HUES48 (cell line): Measurements from ENCODE around the gene RLN3.
"Not testable (repeated sequence)": the region's sequence is repeated elsewhere in the genome, so short reads cannot be mapped to it uniquely, and the experiment has no call there.

Experiments
- H3K27ac ChIP-seq: one replicate; pipeline ENCODE4 v1.7.0; 2013; ENCODE audit warnings: low read depth, low read length, inconsistent platforms
- H3K27me3 ChIP-seq: 2 replicates; pipeline ENCODE4 v1.6.1; 2013; ENCODE audit warnings: mild to moderate bottlenecking, low read length; ENCODE audit not compliant: control insufficient read depth, insufficient read depth
- H3K36me3 ChIP-seq: 2 replicates; pipeline ENCODE4 v1.6.1; 2013; ENCODE audit warnings: low read length; ENCODE audit not compliant: control insufficient read depth, insufficient read depth
- H3K4me1 ChIP-seq: 2 replicates; pipeline ENCODE4 v1.6.1; 2013; ENCODE audit warnings: mild to moderate bottlenecking, low read length; ENCODE audit not compliant: control insufficient read depth, insufficient read depth
- H3K4me3 ChIP-seq: 2 replicates; pipeline ENCODE4 v1.5.1; 2013; ENCODE audit warnings: mild to moderate bottlenecking, low read depth, low read length
- H3K9ac ChIP-seq: 2 replicates; pipeline ENCODE4 v1.6.1; 2013; ENCODE audit warnings: mild to moderate bottlenecking, low read depth, low read length, moderate library complexity
- H3K9me3 ChIP-seq: 2 replicates; pipeline ENCODE4 v1.6.1; 2013; ENCODE audit warnings: low read length; ENCODE audit not compliant: control insufficient read depth, insufficient read depth

The RLN3 gene

DNA sequence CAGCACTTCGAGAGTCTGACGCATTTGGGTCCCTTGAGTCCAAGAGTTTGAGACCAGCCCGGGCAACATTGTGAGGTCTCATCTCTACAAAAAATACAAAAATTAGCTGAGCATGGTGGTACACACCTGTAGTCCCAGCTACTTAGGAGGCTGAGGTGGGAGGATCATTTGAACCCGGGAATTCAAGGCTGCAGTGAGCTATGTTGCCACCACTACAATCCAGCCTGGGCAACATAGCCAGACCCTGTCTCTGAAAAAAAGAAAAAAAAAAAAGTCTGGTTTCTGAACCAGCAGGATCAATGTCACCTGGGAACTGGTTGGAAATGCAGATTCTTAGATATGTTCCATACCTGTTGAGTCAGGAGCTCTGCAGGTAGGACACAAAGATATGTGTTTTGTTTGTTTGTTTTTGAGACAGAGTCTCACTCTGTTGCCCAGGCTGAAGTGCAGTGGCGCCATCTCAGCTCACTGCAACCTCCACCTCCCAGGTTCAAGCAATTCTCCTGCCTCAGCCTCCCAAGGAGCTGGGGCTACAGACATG is 1.2 kb upstream of the RLN3 start:
- not testable (repeated sequence) for H3K36me3 ChIP-seq, H3K9ac ChIP-seq, H3K27ac ChIP-seq, H3K9me3 ChIP-seq, H3K27me3 ChIP-seq, H3K4me1 ChIP-seq, H3K4me3 ChIP-seq

GRCh38 chr19:14028901-14029300 is 953 bp downstream of the RLN3 start:
- H3K4me1 ChIP-seq: no peaks in the 10 kb centered on the region
- H3K27ac ChIP-seq: no peak overlapping the region
- H3K9ac ChIP-seq: no peak overlapping the region
- no peaks in the 10 kb centered on the region for H3K9me3 ChIP-seq
- no peak overlapping the region for H3K4me3 ChIP-seq
- no peaks in the 10 kb centered on the region for H3K36me3 ChIP-seq
- peaks cover 7% of the 10 kb centered on the region; the same call in 1 of the 2 replicates for H3K27me3 ChIP-seq

GRCh38 chr19:14030997-14031718 is 3.2 kb downstream of the RLN3 start:
- H3K9ac ChIP-seq: no peak overlapping the region
- H3K27me3 ChIP-seq: peaks cover 7% of the 10 kb centered on the region; the same call in 1 of the 2 replicates
- H3K27ac ChIP-seq: no peak overlapping the region
- H3K4me3 ChIP-seq: peak overlapping the region; percentile 82
- H3K4me1 ChIP-seq: no peaks in the 10 kb centered on the region
- no peaks in the 10 kb centered on the region for H3K9me3 ChIP-seq
- H3K36me3 ChIP-seq: no peaks in the 10 kb centered on the region

DNA sequence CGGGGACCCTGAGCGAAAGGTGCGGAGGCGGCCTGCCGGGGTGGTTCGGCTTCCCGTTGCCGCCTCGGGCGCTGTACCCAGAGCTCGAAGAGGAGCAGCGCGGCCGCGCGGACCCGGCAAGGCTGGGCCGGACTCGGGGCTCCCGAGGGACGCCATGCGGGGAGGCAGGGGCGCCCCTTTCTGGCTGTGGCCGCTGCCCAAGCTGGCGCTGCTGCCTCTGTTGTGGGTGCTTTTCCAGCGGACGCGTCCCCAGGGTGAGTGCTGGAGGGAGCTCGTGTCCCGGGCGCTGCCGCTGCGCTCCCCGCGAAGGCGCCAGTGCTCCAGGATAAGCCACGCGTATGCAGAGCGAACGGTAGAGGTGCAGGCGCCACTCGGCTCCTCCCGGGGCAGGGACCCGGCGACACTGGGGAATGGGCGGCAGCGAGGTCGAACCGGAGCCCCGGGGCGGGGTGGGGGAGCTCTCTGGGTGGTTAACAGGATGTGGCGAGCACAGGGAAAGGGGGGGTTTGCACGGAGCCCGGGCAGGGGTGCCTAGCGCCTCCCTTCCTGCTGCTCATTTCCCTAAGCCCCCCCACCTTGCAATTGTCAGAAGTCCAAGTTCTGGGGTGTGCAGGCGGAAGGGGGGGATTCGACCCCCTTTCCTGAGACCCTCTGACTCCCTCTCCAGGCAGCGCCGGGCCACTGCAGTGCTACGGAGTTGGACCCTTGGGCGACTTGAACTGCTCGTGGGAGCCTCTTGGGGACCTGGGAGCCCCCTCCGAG is 4.0 kb downstream of the RLN3 start, which contains the start of gene IL27RA:
Gene IL27RA (plus strand): TSS at position 44 of the 762 bp plus-strand sequence. CDS start 111 bp downstream, at position 155.
- peaks cover 7% of the 10 kb centered on the region; the same call in 1 of the 2 replicates for H3K27me3 ChIP-seq
- H3K36me3 ChIP-seq: no peaks in the 10 kb centered on the region
- no peaks in the 10 kb centered on the region for H3K9me3 ChIP-seq
- peak within 1 kb of the TSS; percentile 82 for H3K4me3 ChIP-seq
- H3K27ac ChIP-seq: no peak within 1 kb of the TSS
- H3K9ac ChIP-seq: peak within 1 kb of the TSS; percentile 64
- no peaks in the 10 kb centered on the region for H3K4me1 ChIP-seq

DNA sequence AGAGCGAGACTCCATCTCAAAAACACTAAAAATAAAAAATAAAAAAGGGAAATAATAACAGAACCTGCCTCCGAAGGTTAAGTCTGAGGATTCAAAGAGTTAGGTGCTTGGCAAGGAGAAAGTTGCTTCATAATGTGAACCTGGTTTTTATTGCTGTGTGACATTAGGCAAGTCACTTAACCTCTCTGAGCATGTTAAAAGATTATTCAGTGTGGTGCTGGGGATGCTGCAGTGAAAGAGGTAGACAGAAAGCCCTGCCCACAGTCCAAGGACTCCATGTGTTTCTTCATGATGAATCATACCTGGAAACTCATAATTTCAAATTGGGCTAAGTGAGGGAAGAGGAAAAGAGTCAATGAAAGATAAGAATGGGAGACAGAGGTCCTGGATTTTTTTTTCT is 6.0 kb downstream of the RLN3 start:
- Histone ChIP-seq H3K36me3 (no peaks in the 10 kb centered on the region), H3K27ac (no peak overlapping the region), H3K4me3 (no peak overlapping the region), H3K9me3 (no peaks in the 10 kb centered on the region), H3K9ac (no peak overlapping the region), H3K27me3 (peaks cover 7% of the 10 kb centered on the region; the same call in 1 of the 2 replicates), H3K4me1 (no peaks in the 10 kb centered on the region)

DNA sequence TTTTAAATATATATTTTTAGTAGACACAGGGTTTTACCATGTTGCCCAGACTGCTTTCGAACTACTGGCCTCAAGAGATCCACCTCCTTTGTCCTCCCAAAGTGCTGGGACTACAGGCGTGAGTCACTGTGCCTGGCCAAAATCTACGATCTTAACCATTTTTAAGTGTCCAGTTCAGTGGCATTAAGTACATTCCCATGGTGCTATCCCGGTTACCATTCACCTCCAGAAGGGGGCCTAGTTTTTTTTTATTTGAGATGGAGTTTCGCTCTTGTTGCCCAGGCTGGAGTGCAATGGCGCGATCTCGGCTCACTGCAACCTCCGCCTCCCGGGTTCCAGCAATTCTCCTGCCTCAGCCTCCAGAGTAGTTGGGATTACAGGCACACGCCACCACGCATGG is 7.2 kb downstream of the RLN3 start:
- H3K4me1 ChIP-seq, H3K4me3 ChIP-seq, H3K36me3 ChIP-seq, H3K27me3 ChIP-seq, H3K9me3 ChIP-seq, H3K27ac ChIP-seq, H3K9ac ChIP-seq: not testable (repeated sequence)

DNA sequence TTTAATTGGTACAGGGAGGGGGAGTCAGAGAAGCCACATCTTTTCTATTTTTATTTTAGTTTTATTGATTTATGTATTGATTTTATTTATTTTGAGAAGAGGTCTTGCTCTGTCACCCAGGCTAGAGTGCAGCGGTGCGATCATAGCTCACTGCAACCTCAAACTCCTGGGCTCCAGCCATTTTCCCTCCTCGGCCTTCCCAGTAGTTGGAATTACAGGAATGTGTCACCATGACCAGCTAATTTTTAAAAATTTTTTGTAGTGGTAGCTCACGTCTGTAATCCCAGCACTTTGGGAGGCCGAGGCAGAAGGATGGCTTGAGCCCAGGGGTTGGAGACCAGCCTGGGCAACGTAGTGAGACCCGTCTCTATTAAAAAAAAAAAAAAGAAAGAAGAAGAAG is 7.8 kb downstream of the RLN3 start:
- Histone ChIP-seq H3K4me3 (no peak overlapping the region), H3K27ac (no peak overlapping the region), H3K4me1 (no peaks in the 10 kb centered on the region), H3K9ac (no peak overlapping the region), H3K9me3 (no peaks in the 10 kb centered on the region), H3K27me3 (peaks cover 7% of the 10 kb centered on the region; the same call in 1 of the 2 replicates), H3K36me3 (no peaks in the 10 kb centered on the region)

GRCh38 chr19:14039181-14039580 is 11.2 kb downstream of the RLN3 start:
- H3K4me1 ChIP-seq: no peaks in the 10 kb centered on the region
- H3K9ac ChIP-seq: no peak overlapping the region
- no peaks in the 10 kb centered on the region for H3K27me3 ChIP-seq
- no peaks in the 10 kb centered on the region for H3K9me3 ChIP-seq
- H3K27ac ChIP-seq: no peak overlapping the region
- no peak overlapping the region for H3K4me3 ChIP-seq
- H3K36me3 ChIP-seq: no peaks in the 10 kb centered on the region

GRCh38 chr19:14042659-14043608 is 15.0 kb downstream of the RLN3 start:
- not testable (repeated sequence) for H3K4me3 ChIP-seq, H3K36me3 ChIP-seq, H3K9ac ChIP-seq, H3K4me1 ChIP-seq, H3K27me3 ChIP-seq, H3K9me3 ChIP-seq
- peak overlapping the region; percentile 55 for H3K27ac ChIP-seq

DNA sequence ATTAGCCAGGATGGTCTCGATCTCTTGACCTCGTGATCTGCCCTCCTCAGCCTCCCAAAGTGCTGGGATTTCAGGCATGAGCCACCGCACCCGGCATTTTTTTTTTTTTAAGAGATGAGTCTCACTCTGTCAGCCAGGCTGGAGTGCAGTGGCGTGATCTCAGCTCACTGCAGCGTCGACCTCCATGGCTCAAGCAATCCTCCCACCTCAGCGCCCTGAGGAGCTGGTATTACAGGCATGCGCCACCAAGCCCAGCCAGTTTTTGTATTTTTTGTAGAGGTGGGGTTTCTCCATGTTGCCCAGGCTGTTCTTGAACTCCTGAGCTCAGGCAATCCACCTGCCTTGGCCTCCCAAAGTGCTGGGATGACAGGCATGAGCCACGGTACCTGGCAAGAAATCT is 19.9 kb downstream of the RLN3 start:
- not testable (repeated sequence) for H3K9ac ChIP-seq, H3K9me3 ChIP-seq, H3K27ac ChIP-seq, H3K4me3 ChIP-seq, H3K36me3 ChIP-seq, H3K27me3 ChIP-seq, H3K4me1 ChIP-seq
